H1 (cell line): ENCODE data around the gene RPTOR.

Experiments
- ATF3 ChIP-seq: IDR thresholded peaks from 2 replicates; pipeline ENCODE4 v1.6.1; 2011; ENCODE audit warnings: low read depth, mild to moderate bottlenecking, low read length; ENCODE audit not compliant: insufficient read depth
- CTCF ChIP-seq, 3 experiments: IDR thresholded peaks; 1 replicate in 2 of 3; 2 replicates in 1 of 3; pipeline versions ENCODE4 v1.5.1 to v1.6.1; 2011; ENCODE audit warnings: low read length in 3 of 3, mild to moderate bottlenecking in 3 of 3, inconsistent platforms in 2 of 3, low read depth in 1 of 3, moderate library complexity in 1 of 3; ENCODE audit not compliant: insufficient read depth in 1 of 3; ENCODE audit errors: control extremely low read depth in 1 of 3
- E2F6 ChIP-seq: IDR thresholded peaks from 2 replicates; pipeline ENCODE4 v1.6.1; 2012; ENCODE audit warnings: inconsistent platforms
- FOSL1 ChIP-seq: IDR thresholded peaks from 2 replicates; pipeline ENCODE4 v1.6.1; 2011; ENCODE audit warnings: mild to moderate bottlenecking, low read depth, low read length, moderate library complexity; ENCODE audit not compliant: insufficient read depth
- MAX ChIP-seq: IDR thresholded peaks from 2 replicates; pipeline ENCODE4 v1.6.1; 2012; ENCODE audit warnings: inconsistent platforms
- POLR2A ChIP-seq, 2 experiments: IDR thresholded peaks; 1 replicate in 1 of 2; 2 replicates in 1 of 2; pipeline ENCODE4 v1.6.1; 2011; ENCODE audit warnings: low read depth in 2 of 2, low read length in 2 of 2, mild to moderate bottlenecking in 2 of 2; ENCODE audit errors: control extremely low read depth in 1 of 2
- POLR2AphosphoS5 ChIP-seq: IDR thresholded peaks from 2 replicates; pipeline ENCODE4 v1.6.1; 2011; ENCODE audit warnings: low read depth, low read length
- ZNF274 ChIP-seq: IDR thresholded peaks from 2 replicates; pipeline ENCODE4 v1.7.0; 2012; ENCODE audit warnings: low read length, borderline replicate concordance; ENCODE audit errors: extremely low read depth

- TF ChIP-seq CTCF (IDR thresholded peaks at IDR 0.05; ENCODE audit: control extremely low read depth in 1 of 3, insufficient read depth in 1 of 3, low read depth in 1 of 3, low read length in 3 of 3) (no peak), POLR2A (IDR thresholded peaks at IDR 0.05; ENCODE audit: control extremely low read depth in 1 of 2, low read depth in 2 of 2, low read length in 2 of 2) (no peak), MAX (no peak), ZNF274 (no peak), ATF3 (no peak), FOSL1 (no peak), POLR2AphosphoS5 (no peak), E2F6 (no peak)
Measured at GRCh38 chr17:80774146-80774545, 229.5 kb downstream of the RPTOR start.
